Measurements from ENCODE around the gene CNOT6.
"Not testable (repeated sequence)": the region's sequence is repeated elsewhere in the genome, so short reads cannot be mapped to it uniquely, and the experiment has no call there.

DNA sequence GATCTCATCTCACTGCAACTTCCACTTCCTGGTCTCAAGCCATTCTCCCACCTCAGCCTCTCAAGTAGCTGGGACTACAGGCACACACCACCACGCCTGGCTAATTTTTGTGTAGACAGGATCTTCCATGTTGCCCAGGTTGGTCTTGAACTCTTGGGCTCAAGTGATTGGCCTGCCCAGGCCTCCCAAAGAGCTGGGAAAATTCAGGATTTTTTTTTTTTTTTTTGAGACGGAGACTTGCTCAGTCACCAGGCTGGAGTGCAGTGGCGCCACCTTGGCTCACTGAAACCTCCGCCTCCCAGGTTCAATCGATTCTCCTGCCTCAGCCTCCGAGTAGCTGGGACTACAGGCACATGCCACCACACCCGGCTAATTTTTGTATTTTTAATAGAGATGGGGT is 21.8 kb downstream of the CNOT6 start:
- TF ChIP-seq, protein P1, sequence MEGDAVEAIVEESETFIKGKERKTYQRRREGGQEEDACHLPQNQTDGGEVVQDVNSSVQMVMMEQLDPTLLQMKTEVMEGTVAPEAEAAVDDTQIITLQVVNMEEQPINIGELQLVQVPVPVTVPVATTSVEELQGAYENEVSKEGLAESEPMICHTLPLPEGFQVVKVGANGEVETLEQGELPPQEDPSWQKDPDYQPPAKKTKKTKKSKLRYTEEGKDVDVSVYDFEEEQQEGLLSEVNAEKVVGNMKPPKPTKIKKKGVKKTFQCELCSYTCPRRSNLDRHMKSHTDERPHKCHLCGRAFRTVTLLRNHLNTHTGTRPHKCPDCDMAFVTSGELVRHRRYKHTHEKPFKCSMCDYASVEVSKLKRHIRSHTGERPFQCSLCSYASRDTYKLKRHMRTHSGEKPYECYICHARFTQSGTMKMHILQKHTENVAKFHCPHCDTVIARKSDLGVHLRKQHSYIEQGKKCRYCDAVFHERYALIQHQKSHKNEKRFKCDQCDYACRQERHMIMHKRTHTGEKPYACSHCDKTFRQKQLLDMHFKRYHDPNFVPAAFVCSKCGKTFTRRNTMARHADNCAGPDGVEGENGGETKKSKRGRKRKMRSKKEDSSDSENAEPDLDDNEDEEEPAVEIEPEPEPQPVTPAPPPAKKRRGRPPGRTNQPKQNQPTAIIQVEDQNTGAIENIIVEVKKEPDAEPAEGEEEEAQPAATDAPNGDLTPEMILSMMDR (conservative IDR thresholded peaks at IDR 0.05), result not testable (repeated sequence)
- TF ChIP-seq EZH2 (IDR thresholded peaks at IDR 0.05; ENCODE audit: low read depth), result not testable (repeated sequence)
